GM18502 (cell line): ENCODE measurements around the gene PLK3.
A peak's percentile ranks its signal among the peaks of the same experiment; 100 is the strongest.
"Not testable (repeated sequence)": the region's sequence is repeated elsewhere in the genome, so short reads cannot be mapped to it uniquely, and the experiment has no call there.

Experiments
- ATAC-seq: cut with Tn5 transposase; IDR thresholded peaks from one replicate; pipeline ENCODE4 v1.9.1; 2021; ENCODE audit warnings: mild to moderate bottlenecking; ENCODE audit not compliant: unreplicated experiment, poor library complexity

Gene PLK3

DNA sequence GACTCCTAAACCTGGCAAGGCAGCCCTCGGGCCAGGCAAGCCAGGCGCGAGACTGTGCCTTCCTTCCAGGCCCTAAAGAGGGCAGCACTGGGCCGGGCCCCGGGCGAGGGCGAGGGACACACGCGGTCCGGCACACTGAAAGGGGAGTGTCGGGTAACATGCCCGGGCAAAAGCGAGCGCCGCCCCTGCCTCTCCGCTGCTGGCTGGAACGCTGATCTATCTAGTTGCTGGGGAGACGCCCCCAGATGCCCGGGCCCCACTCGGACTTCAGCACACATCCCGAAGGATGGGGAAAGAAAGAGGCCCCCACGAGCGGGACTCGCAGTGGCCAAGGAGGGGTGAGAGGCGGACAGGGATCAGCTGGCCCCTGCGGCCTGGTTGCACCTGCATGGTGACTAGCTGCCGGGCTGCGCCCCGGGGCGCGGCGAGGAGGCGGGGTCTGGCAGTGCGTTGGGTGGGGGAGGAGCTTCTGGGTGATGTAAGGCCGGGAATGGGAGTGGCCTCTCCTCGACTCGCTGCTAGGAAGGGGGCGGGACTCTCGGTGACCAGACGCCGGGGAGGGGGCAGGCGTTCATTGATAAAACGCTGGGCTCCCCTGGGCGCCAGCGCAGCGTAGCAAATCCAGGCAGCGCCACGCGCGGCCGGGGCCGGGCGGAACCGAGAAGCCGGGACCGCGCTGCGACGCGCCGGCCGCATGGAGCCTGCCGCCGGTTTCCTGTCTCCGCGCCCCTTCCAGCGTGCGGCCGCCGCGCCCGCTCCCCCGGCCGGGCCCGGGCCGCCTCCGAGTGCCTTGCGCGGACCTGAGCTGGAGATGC is at the start of gene PLK3:
Gene PLK3 (plus strand): TSS at position 608 of the 815 bp plus-strand sequence. CDS start 87 bp downstream, at position 695.
- ATAC-seq = peak; percentile 83

DNA sequence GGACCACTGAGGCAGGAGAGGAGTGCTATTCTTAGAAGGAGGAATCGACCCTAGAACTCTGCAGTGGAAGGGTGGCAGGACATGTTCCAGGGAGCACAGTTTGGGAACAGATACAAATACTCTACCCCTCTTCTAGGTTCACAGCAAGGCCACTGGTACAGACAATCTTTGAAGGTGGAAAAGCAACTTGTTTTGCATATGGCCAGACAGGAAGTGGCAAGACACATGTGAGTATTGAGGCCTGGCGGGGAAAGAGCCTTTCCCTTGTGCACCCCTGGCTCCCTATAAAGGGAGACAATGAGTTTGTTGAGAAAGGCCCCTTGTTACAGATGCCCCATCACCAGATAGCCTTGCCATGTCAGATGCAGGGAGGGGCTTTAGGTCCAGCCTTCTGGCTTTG is 42.8 kb upstream of the PLK3 start:
- peak; percentile 56 for ATAC-seq

DNA sequence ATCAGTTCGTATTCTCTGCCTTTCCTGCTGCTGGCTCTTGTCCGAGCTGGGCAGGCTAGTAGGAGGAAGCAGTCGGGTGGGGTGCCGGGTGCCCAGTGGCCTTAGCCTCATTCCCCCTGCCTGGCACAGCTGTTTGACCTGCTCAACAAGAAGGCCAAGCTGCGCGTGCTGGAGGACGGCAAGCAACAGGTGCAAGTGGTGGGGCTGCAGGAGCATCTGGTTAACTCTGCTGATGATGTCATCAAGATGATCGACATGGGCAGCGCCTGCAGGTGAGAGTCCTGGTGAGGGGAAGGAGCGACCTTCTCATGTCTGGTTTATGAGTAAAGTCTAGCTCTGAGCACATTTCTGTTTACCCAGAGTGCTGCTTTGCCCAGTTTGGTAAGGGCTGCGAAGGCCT is 41.1 kb upstream of the PLK3 start:
- ATAC-seq = no peak

DNA sequence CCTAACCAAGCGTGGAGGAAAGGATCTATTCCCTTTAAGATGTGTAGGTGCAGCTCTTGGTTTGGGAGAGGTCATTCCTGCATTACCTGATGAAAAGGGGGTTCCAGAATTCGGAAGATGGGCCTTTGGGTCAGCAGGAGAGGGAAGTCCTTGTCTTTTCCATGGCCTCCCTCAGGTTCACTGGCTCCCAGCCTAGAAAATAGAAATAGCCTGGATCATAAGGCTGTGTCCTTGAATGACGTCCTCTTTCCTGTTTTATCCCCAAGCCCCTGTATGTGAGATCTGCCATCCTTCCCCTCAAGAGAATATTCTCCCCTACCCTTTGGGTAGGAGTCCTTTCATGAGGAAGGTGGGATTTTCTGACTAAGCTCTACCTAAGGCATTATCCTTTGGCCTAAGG is 39.3 kb upstream of the PLK3 start:
- ATAC-seq = no peak

DNA sequence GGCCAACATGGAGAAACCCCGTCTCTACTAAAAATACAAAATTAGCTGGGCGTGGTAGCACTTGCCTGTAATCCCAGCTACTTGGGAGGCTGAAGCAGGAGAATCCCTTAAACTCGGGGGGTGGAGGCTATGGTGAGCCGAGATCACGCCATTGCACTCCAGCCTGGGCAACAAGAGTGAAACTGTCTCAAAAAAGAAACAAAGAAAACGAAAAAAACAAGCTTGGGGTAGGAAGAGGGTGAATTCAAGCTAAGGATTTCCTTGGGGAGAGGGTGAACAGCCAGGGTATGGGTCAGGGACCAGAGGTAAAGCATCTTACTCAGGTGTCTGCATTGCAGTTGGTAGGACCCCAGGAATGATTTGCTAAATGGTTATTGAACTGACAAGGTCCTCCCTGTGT is 33.8 kb upstream of the PLK3 start:
- ATAC-seq = not testable (repeated sequence)

DNA sequence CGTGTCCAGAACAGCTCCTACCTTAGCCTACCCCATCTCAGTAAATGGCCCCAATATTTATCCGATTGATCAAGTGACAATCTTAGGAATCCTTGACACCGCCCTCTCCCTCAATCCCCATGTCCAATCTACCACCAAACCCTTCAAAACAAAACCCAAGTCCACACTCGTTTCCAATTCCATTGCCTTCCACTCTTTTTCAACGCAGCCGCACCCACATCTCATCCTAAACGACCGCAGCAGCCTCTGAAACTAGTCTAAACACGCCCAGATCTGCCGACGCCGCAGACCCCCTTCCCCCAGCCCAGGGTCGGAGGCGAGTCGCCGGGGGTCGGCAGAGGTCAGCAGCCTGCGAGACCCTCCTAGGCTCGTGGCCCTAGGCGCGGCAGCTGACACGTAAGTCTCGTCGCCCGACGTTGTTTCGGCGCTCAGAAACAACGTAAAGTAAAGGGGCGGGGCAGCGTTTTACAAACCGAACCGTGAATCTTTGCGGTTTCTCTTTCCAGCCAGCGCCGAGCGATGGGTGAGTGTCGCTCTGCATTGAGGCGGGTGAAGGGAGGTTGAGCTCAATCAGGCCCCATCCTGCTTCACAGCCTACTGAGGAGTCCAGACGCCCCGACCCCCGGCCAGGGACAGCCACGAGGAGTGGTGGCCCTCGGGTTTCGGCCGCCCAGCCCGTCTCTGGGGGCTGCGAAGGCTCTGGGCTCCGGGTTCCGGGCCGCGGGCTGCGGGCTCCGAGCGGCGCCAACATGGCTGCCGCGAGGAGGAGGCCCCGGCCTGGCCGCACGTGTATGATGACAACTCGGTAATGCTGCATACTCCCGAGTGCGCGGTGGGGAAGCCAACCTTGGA is 24.9 kb upstream of the PLK3 start, which contains the start of gene RPS8:
Gene RPS8 (plus strand): TSS at position 463 of the 852 bp plus-strand sequence. CDS start 57 bp downstream, at position 520.
- ATAC-seq = peak; percentile 70

DNA sequence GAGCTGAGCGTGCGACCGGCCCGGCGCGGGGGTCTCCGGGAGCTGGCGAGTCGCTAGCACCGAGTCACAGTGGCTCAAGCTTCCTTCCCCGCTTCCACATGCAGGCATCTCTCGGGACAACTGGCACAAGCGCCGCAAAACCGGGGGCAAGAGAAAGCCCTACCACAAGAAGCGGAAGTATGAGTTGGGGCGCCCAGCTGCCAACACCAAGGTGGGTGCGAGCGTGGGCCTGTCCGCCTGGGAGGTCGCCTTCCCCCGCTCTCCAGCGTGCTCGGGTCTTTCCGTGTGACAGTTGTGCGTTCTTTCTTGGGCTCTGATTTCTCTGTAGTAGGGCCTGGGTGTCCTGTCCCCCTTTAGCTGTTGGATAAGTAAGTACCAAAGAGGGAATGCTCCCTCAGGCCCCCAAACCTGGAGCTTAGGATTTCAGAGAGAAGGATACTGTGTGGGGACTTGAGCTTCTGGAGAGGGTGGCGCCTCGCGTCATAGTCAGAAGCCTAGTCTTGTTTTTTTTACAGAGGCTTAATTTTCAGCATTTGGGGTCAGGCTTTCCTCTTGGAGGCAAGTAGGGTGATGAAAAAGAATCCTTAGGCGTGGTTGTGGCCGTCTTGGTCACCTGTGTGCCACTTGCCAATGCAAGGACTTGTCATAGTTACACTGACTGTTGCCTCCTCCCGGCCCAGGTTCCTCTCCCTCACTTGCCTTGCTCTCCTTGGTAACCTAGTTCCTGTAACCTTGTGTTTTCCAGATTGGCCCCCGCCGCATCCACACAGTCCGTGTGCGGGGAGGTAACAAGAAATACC is 24.0 kb upstream of the PLK3 start:
- peak; percentile 27 for ATAC-seq

DNA sequence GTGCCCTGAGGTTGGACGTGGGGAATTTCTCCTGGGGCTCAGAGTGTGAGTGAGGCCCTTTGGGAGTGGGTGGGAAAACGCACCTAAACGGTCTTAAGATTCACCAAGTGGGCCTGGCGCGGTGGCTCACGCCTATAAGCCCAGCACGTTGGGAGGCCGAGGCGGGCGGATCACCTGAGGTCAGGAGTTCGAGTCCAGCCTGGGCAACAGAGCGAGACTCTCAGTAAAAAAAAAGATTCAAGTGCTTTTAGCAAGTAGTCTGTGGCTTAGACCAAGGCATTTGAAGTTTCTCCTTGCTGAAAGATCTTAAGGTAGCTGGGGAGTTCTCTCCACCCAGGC is 23.5 kb upstream of the PLK3 start:
- ATAC-seq = no peak

DNA sequence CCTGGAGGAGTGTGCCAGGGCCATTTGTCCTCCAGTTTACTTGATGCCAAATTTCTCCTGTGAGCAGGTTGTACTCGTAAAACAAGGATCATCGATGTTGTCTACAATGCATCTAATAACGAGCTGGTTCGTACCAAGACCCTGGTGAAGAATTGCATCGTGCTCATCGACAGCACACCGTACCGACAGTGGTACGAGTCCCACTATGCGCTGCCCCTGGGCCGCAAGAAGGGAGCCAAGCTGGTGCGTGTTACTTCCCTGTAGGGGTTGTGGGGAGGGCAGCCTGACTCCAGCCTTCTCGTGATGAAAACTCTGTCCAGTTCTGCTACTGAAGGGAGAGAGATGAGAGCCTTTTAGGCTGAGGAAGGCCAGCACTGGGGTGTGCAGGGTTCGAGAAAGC is 22.6 kb upstream of the PLK3 start:
- no peak for ATAC-seq

DNA sequence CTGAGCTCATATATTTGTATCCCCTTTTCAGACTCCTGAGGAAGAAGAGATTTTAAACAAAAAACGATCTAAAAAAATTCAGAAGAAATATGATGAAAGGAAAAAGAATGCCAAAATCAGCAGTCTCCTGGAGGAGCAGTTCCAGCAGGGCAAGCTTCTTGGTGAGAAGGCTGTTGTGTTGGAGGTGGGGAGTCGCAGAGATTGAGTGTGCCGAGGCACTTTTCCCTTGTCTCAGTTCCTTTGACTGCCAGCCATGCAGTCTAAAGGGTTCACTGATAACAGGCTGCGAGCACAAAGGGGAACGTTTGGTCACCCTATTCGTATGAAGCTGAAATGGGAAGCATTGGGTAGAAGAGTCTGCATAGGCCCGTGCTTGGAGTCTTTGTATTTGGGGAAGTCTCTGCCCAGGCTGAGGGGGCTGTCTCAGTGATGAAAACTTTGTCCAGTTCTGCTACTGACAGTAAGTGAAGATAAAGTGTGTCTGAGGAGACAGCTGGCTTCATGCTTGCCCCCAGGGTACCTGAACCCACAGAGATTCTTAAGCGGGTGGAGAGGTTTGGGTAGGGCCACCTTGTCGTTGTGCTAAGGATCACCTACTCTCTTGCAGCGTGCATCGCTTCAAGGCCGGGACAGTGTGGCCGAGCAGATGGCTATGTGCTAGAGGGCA is 22.1 kb upstream of the PLK3 start:
- no peak for ATAC-seq

DNA sequence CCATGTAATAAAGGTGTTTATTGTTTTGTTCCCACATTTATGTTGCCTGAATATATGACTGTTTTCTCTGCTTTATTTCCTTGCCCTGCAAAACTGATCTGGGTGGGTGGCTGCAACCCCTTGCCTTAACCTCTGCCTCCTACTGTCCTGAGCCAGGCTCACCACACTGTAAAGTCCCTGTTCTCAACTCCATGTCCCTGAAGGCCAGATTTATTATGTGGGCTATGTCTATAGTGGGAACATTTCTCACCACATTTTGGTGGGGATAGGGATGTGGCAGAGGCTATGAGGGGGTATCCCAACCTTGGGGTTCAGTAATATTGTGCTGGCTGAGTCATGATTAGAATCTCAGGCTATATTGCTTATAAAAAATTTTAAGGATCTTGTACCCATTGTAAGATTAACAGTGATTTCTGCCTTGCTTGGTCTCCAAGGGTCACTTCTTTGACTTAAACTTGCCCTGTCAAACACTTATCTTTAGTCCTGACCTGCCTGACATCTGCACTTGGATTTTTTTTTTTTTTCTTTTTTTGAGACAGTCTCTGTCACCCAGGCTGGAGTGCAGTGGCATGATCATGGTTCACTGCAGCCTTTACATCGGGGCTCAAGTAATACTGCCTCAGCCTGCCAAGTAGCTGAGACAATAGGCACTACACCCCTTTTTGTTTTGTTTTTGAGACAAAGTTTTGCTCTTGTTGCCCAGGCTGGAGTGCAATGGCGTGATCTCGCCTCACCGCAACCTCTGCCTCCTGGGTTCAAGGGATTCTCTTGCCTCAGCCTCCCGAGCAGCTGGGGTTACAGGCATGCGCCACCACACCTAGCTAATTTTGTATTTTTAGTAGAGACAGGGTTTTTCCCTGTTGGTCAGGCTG is 21.2 kb upstream of the PLK3 start:
- no peak for ATAC-seq

DNA sequence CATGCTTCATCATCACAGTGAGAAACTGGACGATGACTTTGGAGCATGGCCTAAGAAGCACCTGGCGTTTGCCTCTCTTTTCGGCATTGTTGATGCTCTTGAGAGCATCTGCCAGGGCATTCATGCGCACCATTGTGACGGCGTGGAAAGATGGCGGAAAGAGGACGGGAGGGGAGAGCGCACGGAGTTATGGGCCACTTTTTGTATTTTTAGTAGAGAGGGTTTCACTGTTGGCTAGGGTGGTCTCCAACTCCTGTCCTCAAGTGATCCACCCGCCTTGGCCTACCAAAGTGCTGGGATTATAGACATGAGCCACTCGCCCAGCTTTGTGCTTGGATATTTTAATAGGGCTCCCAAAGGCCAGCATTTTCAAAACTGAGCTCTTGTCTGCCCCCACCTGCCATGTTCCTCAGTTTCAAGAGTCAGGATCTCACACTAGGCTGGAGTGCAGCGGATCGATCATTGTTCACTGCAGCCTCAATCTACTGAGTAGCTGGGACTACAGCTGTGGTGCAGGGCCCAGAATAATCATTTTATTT is 19.5 kb upstream of the PLK3 start:
- no peak for ATAC-seq

DNA sequence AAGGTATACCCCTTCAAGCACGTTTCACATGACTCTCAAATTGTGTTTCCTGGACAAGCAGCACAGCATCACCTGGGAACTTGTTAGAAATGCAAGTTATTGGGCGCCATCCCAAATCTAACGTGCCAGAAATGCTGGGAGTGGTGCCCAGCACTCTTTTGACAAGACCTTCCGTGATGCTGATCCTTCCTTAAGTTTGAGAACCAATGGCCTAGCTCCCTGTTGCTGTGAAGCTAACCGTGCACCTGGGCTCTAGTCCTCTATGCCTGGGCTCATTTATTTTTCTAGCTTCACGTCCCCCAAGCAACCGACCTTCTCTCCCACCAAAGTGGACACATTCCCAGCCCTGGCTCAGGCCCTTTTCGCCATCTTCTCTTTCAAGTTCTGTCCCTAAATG is 16.5 kb upstream of the PLK3 start:
- ATAC-seq = no peak

DNA sequence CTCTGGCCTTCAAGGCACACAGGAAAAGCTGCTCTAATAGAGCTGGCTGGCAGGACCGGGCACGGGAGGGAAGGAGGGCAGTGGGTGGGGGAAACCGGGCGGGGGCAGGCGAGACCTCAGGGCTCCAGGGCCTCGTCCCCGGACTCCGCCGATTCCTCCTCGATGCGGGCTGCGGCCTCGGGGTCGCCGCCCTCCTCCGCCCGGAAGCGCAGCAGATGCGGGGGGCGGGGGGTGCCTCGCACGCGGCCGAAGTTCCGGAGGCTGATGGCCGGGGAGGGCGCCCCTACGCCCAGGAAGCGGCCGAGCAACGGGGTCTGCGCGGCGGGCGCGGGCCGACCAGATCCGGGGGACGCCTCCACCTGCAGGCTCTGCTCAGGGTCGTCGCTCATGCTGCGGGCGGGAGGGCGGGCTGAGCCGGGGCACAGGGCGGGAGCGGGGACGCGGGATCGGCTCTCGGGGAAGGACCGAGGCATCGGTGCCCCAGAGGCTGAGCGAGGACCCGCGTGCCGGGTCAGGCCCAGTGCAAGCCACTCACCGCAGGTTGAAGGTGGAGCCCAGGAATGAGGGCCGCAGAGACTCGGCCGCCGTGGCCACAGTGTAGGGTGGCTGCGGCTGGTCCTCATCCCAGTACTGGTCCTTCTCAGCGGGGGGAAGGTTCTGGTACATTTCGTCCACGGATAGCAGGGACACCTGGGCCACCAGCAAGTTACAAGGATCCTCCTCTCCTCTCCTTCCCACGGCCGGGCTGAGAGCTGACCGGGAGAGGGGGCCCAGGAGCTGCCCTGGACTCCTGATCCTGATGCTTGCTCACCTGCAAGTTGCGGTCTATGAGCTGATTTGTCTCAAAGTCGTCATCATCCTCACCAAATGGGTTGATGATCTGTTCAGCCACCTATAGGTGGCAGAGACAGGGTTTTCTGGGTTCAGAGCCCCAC is 15.8 kb upstream of the PLK3 start:
- no peak for ATAC-seq

DNA sequence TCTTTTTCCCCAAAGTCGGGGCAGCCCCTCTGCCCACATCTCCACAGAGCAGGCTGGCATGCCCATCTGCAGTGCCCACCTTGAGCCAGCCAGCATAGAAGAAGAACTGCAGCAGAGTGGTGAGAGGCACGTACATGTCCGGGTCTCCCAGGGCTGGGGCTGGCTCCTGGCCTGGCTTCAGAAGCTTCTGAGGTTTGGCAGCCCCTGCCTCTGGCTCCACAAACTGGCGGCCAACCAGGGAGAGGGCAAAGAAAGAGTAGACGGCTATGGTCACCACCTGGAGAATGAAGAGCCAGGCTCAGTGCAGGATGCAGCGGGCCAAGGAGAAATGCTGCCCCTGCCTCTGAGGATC is 15.2 kb upstream of the PLK3 start:
- no peak for ATAC-seq

DNA sequence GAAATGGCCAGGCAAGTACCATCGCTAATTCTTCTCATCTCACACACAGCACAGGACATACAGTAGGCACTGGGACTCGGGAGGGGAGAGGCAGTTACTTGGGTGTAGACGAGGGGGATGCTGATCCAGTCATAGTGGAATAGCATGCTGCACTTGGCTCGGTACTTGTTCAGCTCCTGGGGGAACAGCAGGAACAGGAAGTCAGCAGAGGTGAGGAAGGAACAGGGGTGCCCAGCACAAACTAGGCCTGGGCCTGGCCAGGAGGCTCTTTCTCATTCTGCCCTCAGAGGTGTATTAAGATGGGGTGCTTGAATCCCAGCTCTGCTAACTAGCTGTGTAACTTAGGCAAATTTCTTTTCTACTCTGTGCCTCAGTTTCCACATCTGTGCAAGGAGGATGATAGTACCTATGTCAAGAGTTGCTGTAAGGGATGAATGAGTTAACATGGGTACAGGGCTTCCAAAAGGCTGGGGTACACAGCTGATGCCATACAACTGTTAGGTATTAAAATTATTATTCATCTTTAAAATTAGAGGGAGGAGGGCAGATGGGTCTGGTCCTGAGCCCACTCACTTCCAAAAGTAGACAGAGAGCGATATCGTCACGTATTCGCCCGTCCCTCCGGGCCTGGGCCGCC is 14.6 kb upstream of the PLK3 start:
- ATAC-seq = no peak

DNA sequence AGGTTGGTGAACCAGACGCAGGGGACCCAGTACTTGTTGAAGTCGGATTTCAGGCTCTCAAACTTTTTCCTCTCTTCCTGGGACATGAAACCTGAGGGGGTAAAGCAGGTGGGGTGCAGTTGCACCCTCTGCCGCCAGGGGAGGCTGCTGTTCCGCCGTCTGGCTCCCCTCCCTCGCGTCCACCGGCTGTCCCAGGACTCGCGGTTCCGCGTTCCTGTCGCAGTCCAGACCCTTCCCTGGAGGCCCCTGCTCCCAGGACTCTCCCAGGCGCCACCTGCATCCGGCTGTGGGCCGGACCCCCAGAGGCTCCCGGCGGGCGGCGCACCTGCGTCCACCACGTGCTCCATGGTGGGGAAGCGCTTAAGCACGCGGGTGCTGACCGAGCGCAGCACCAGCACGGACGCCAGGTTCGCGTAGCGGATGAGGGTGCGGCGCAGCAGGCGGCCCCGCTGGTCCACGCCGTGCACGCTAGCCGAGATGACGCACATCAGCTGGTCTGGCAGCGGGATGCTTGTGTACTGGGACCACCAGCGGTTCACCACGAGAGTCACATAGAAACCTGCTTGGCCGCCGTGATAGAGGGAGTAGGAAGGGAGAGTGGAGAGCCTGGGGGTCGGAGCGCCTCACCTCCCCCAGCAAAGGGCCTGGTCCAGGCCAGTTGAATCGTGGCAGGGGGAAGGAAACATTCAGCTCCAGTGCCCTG is 13.9 kb upstream of the PLK3 start:
- peak; percentile 66 for ATAC-seq
